ENCODE results near the gene FBRSL1.

GRCh38 chr12:132453361-132454192, 36.4 kb upstream of the FBRSL1 start:
- TF ChIP-seq CTCF (IDR thresholded peaks at IDR 0.05) (no peak), POLR2A (IDR thresholded peaks at IDR 0.05) (no peak)

Measured in heart left ventricle (tissue), 13 donors.